HepG2 (cell line): ENCODE data around the gene ARG1. TPM values are rescaled to one million over a fixed set of nuclear protein-coding genes. Genes with fewer than 3 reads are reported as not detected.
A peak's percentile ranks its signal among the peaks of the same experiment; 100 is the strongest.

Experiments
- ATF7-NPFF ChIP-seq: sonication (generic); formaldehyde crosslinking; IDR thresholded peaks from 2 replicates; pipeline ENCODE4 v1.8.1; 2023; ENCODE audit warnings: mild to moderate bottlenecking, low read depth, missing genetic modification reagents, moderate library complexity
- CREB1 ChIP-seq, 2 experiments: fragments of 450-650 bp in 1 of 2; IDR thresholded peaks; 2 replicates each; pipeline ENCODE4 v1.6.1; 2016 to 2017; ENCODE audit warnings: control low read depth in 1 of 2, mild to moderate bottlenecking in 1 of 2, missing compliant biosample characterization in 1 of 2, missing genetic modification characterization in 1 of 2
- GABPB1 ChIP-seq: IDR thresholded peaks from 2 replicates; pipeline ENCODE4 v1.6.1; 2016; ENCODE audit warnings: mild to moderate bottlenecking, missing genetic modification reagents, moderate library complexity, missing compliant biosample characterization
- HOXA5 ChIP-seq: sonication (generic); formaldehyde crosslinking; IDR thresholded peaks from 2 replicates; pipeline ENCODE4 v1.4.0; 2020; ENCODE audit warnings: missing genetic modification reagents
- KAT8 ChIP-seq: IDR thresholded peaks from 2 replicates; pipeline ENCODE4 v1.6.1; 2016; ENCODE audit warnings: missing genetic modification reagents, missing compliant biosample characterization
- KMT2A ChIP-seq: sonication (generic); formaldehyde crosslinking; IDR thresholded peaks from 2 replicates; pipeline ENCODE4 v1.4.0; 2020; ENCODE audit warnings: missing genetic modification reagents
- MTA3 ChIP-seq: sonication (generic); formaldehyde crosslinking; IDR thresholded peaks from 2 replicates; pipeline ENCODE4 v1.4.0; 2020; ENCODE audit warnings: missing genetic modification reagents
- MYNN ChIP-seq: sonication (generic); formaldehyde crosslinking; IDR thresholded peaks from 2 replicates; pipeline ENCODE4 v1.4.0; 2020; ENCODE audit warnings: mild to moderate bottlenecking, low read depth, missing genetic modification reagents
- NCOA2 ChIP-seq: sonication (generic); formaldehyde crosslinking; IDR thresholded peaks from 2 replicates; pipeline ENCODE4 v1.8.0; 2022; ENCODE audit warnings: inconsistent platforms
- PRDM4 ChIP-seq: sonication (generic); formaldehyde crosslinking; IDR thresholded peaks from 2 replicates; pipeline ENCODE4 v1.9.0; 2021; ENCODE audit warnings: missing genetic modification reagents, borderline replicate concordance
- RBM39 ChIP-seq: fragments of 200-400 bp; formaldehyde crosslinking; IDR thresholded peaks from one replicate; pipeline ENCODE4 v1.6.1; 2018; ENCODE audit warnings: antibody characterized with exemption, mild to moderate bottlenecking, low read depth, low read length; ENCODE audit not compliant: poor library complexity, severe bottlenecking
- SIN3B ChIP-seq: fragments of 150-350 bp; IDR thresholded peaks from 2 replicates; pipeline ENCODE4 v1.6.1; 2014; ENCODE audit warnings: low read length
- ZFP1 ChIP-seq: IDR thresholded peaks from 2 replicates; pipeline ENCODE4 v1.6.1; 2016
- ZIK1 ChIP-seq: sonication (generic); formaldehyde crosslinking; IDR thresholded peaks from 2 replicates; pipeline ENCODE4 v1.5.0; 2020; ENCODE audit warnings: mild to moderate bottlenecking, low read depth, missing genetic modification reagents, borderline replicate concordance
- ZNF3 ChIP-seq: IDR thresholded peaks from 2 replicates; pipeline ENCODE4 v1.7.0; 2017; ENCODE audit warnings: inconsistent platforms
- ZNF501 ChIP-seq: sonication (generic); formaldehyde crosslinking; IDR thresholded peaks from 2 replicates; pipeline ENCODE4 v1.5.1; 2020; ENCODE audit warnings: mild to moderate bottlenecking, moderate library complexity, missing genetic modification reagents
- ZNF564 ChIP-seq: sonication (generic); formaldehyde crosslinking; IDR thresholded peaks from 2 replicates; pipeline ENCODE4 v1.8.1; 2023; ENCODE audit warnings: mild to moderate bottlenecking, missing genetic modification reagents
- ZNF746 ChIP-seq: sonication (generic); formaldehyde crosslinking; IDR thresholded peaks from 2 replicates; pipeline ENCODE4 v1.8.0; 2022; ENCODE audit warnings: mild to moderate bottlenecking, missing genetic modification reagents
- ZNF781 ChIP-seq: sonication (generic); formaldehyde crosslinking; IDR thresholded peaks from 2 replicates; pipeline ENCODE4 v1.5.1; 2020; ENCODE audit warnings: borderline replicate concordance, mild to moderate bottlenecking, missing genetic modification reagents; ENCODE audit errors: not compliant biosample characterization
- ZNF782 ChIP-seq: sonication (generic); formaldehyde crosslinking; IDR thresholded peaks from 2 replicates; pipeline ENCODE4 v1.4.0; 2020; ENCODE audit warnings: missing genetic modification reagents, mild to moderate bottlenecking, borderline replicate concordance
- ZNF788 ChIP-seq: sonication (generic); formaldehyde crosslinking; IDR thresholded peaks from 2 replicates; pipeline ENCODE4 v1.5.0; 2020; ENCODE audit warnings: mild to moderate bottlenecking, missing genetic modification reagents, borderline replicate concordance
- ZZZ3 ChIP-seq: sonication (generic); formaldehyde crosslinking; IDR thresholded peaks from 2 replicates; pipeline ENCODE4 v1.4.0; 2020; ENCODE audit warnings: missing genetic modification reagents, mild to moderate bottlenecking, borderline replicate concordance
- polyA plus RNA-seq, 8 experiments: library from polyadenylated mRNA; depleted of rRNA in 3 of 8; stranded (reverse) in 7 of 8; unstranded in 1 of 8; fragments of >200 nt; fragmentation: Illumina TruSeq in 4 of 8; extraction: Trizol in 4 of 8; gene quantifications; 2 replicates each; pipeline versions ENCODE4 v1.2.1 to v1.2.3, GENCODE V29; 2011 to 2016; ENCODE audit warnings: low read depth in 4 of 8, missing spikeins in 1 of 8, mixed read lengths in 1 of 8; ENCODE audit not compliant: insufficient read depth in 1 of 8
- total RNA-seq, 5 experiments: library from RNA; depleted of rRNA; stranded (reverse); fragments of >200 nt; fragmentation: Illumina TruSeq; extraction: Trizol; gene quantifications; 2 replicates each; pipeline ENCODE4 v1.2.3, GENCODE V29; 2016; ENCODE audit warnings: low read depth in 1 of 5
- TF ChIP-seq, protein P1 (sequence below): sonication (generic); formaldehyde crosslinking; IDR thresholded peaks from 2 replicates; pipeline ENCODE4 v1.4.0; 2020; ENCODE audit warnings: mild to moderate bottlenecking, missing genetic modification reagents, borderline replicate concordance

The ARG1 gene
- total and polyA plus RNA-seq, 2 of the 13 experiments (the other 11 are each of a cell fraction or from before 2014, with no cell fraction given) = 2.2 to 11.2 TPM

DNA sequence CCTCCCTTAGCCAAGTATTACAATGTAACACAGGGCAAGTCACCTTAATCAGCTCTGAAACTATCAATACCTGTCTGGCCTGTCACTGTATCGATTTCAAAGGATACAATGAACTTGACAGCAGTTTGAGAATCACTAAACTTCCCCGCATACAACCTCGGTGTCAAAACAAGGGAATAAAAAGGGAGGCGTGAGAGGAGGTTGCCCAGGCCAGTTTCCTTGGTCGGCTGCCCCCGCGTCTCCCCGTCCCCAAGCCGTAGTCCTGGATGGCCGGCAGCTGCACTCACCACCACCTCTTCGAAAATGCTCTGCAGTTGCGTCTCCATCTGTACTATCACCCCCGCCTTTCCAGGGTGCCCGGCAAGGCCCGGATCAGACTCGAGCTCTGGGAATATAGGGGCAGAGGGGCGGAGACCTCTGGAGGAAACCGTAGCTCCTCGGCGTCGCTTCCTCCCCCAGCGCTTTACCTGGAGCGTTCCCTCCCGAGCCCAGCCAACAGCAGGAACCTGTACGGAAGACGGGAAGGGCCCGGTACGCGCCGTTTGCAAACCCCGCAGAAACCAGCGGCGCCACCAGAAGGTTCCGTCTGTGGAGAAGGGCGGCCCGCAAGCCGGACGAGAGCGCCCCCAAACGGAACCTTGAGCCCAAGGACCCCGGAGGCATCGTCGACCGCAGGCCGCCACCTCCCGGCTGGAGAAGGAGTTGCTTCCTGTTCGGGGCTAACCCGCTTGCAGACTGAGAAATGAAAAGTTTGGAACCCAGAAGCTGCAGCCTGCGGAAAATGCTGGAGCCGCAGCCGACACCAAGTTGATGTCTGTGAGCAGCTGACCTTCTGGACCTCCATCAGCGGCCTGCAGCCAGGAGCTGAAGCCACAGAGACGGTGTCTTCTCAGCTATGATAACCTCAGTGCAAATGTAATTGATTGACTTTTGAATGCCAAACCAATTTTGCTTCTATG lies 55.0 kb downstream of the ARG1 start, which contains the start of gene MED23 (continued):
- TF ChIP-seq PRDM4 (CRISPR knock-in tag) (peak; percentile 92; the same call in 1 of the 2 replicates), ZNF781 (CRISPR knock-in tag) (peak; percentile 99), ZNF782 (CRISPR knock-in tag) (peak; percentile 99), KMT2A (CRISPR knock-in tag) (peak; percentile 100), RBM39 (peak; percentile 99), ZNF564 (CRISPR knock-in tag) (peak; percentile 95; the same call in 1 of the 2 replicates), HOXA5 (CRISPR knock-in tag) (peak; percentile 99), MYNN (peak; percentile 97), ZNF3 (CRISPR knock-in tag) (peak; percentile 93), NCOA2 (CRISPR knock-in tag) (peak; percentile 83), SIN3B (peak; percentile 98), GABPB1 (CRISPR knock-in tag) (peak; percentile 100), ZIK1 (CRISPR knock-in tag) (peak; percentile 86), ZNF746 (CRISPR knock-in tag) (0 out of 2 replicates have a peak, but pooled peaks have one; percentile 83), KAT8 (CRISPR knock-in tag) (peak; percentile 100), ZZZ3 (peak; percentile 99), ATF7-NPFF (peak; percentile 99), ZFP1 (CRISPR knock-in tag) (peak; percentile 99), CREB1 (IDR thresholded peaks at IDR 0.05) (peak; percentile 80), CREB1 (CRISPR knock-in tag; IDR thresholded peaks at IDR 0.05) (peak; percentile 88), ZNF501 (peak; percentile 100), MTA3 (CRISPR knock-in tag) (no peak; the same call in 1 of the 2 replicates), ZNF788 (CRISPR knock-in tag) (peak; percentile 100)
- TF ChIP-seq, protein P1, sequence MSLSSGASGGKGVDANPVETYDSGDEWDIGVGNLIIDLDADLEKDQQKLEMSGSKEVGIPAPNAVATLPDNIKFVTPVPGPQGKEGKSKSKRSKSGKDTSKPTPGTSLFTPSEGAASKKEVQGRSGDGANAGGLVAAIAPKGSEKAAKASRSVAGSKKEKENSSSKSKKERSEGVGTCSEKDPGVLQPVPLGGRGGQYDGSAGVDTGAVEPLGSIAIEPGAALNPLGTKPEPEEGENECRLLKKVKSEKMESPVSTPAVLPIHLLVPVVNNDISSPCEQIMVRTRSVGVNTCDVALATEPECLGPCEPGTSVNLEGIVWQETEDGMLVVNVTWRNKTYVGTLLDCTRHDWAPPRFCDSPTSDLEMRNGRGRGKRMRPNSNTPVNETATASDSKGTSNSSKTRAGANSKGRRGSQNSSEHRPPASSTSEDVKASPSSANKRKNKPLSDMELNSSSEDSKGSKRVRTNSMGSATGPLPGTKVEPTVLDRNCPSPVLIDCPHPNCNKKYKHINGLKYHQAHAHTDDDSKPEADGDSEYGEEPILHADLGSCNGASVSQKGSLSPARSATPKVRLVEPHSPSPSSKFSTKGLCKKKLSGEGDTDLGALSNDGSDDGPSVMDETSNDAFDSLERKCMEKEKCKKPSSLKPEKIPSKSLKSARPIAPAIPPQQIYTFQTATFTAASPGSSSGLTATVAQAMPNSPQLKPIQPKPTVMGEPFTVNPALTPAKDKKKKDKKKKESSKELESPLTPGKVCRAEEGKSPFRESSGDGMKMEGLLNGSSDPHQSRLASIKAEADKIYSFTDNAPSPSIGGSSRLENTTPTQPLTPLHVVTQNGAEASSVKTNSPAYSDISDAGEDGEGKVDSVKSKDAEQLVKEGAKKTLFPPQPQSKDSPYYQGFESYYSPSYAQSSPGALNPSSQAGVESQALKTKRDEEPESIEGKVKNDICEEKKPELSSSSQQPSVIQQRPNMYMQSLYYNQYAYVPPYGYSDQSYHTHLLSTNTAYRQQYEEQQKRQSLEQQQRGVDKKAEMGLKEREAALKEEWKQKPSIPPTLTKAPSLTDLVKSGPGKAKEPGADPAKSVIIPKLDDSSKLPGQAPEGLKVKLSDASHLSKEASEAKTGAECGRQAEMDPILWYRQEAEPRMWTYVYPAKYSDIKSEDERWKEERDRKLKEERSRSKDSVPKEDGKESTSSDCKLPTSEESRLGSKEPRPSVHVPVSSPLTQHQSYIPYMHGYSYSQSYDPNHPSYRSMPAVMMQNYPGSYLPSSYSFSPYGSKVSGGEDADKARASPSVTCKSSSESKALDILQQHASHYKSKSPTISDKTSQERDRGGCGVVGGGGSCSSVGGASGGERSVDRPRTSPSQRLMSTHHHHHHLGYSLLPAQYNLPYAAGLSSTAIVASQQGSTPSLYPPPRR (CRISPR knock-in tag) = peak; percentile 93
